ENCODE results near the gene DMAC2L.

DMAC2L gene

GRCh38 chr14:50344876-50345563, 32.9 kb downstream of the DMAC2L start:
- no peaks in the 10 kb centered on the region for H3F3A ChIP-seq (ENCODE audit: insufficient read depth)
- no peaks in the 10 kb centered on the region for H3K9me3 ChIP-seq (ENCODE audit: insufficient read depth, low read length)
- no peak overlapping the region for H3K27ac ChIP-seq (ENCODE audit: low read depth, low read length)
- H2AFZ ChIP-seq (ENCODE audit: low read depth, low read length, severe bottlenecking): no peak overlapping the region
- no peak overlapping the region for H3K4me3 ChIP-seq (ENCODE audit: insufficient read depth, low read length, poor library complexity, severe bottlenecking)
- H4K20me1 ChIP-seq (ENCODE audit: low read depth, low read length): no peaks in the 10 kb centered on the region
- no peak overlapping the region for H3K9ac ChIP-seq (ENCODE audit: low read length)
- no peaks in the 10 kb centered on the region for H3K79me2 ChIP-seq (ENCODE audit: insufficient read depth, low read length)
- TF ChIP-seq CTCF (IDR thresholded peaks at IDR 0.05; ENCODE audit: insufficient read depth, low read length, poor library complexity, severe bottlenecking) (no peak), EZH2phosphoT487 (conservative IDR thresholded peaks at IDR 0.05; ENCODE audit: low read length) (no peak)
- H3K4me2 ChIP-seq (ENCODE audit: low read depth, low read length, poor library complexity, severe bottlenecking): no peak overlapping the region
- no peaks in the 10 kb centered on the region for H3K27me3 ChIP-seq (ENCODE audit: low read length)
- H3K36me3 ChIP-seq (ENCODE audit: low read length): no peaks in the 10 kb centered on the region
- H3K9me2 ChIP-seq (replicated peaks; ENCODE audit: insufficient read depth, low read length): no peaks in the 10 kb centered on the region

- no peaks in the 10 kb centered on the region for H3K79me2 ChIP-seq (ENCODE audit: insufficient read depth, low read length)
- H2AFZ ChIP-seq (ENCODE audit: low read depth, low read length, severe bottlenecking): no peak overlapping the region
- H3K9me2 ChIP-seq (replicated peaks; ENCODE audit: insufficient read depth, low read length): no peaks in the 10 kb centered on the region
- no peak overlapping the region for H3K27ac ChIP-seq (ENCODE audit: low read depth, low read length)
- H3K4me2 ChIP-seq (ENCODE audit: low read depth, low read length, poor library complexity, severe bottlenecking): no peak overlapping the region
- H3K9ac ChIP-seq (ENCODE audit: low read length): no peak overlapping the region
- no peaks in the 10 kb centered on the region for H4K20me1 ChIP-seq (ENCODE audit: low read depth, low read length)
- no peak for TF ChIP-seq EZH2phosphoT487 (conservative IDR thresholded peaks at IDR 0.05; ENCODE audit: low read length)
- no peak for TF ChIP-seq CTCF (IDR thresholded peaks at IDR 0.05; ENCODE audit: insufficient read depth, low read length, poor library complexity, severe bottlenecking)
- H3K9me3 ChIP-seq (ENCODE audit: insufficient read depth, low read length): no peaks in the 10 kb centered on the region
- H3K27me3 ChIP-seq (ENCODE audit: low read length): no peaks in the 10 kb centered on the region
- no peaks in the 10 kb centered on the region for H3K36me3 ChIP-seq (ENCODE audit: low read length)
- H3F3A ChIP-seq (ENCODE audit: insufficient read depth): no peaks in the 10 kb centered on the region
- H3K4me3 ChIP-seq (ENCODE audit: insufficient read depth, low read length, poor library complexity, severe bottlenecking): no peak overlapping the region
Measured at GRCh38 chr14:50345846-50346422, 33.8 kb downstream of the DMAC2L start.

- Histone ChIP-seq H3K4me3 (ENCODE audit: insufficient read depth, low read length, poor library complexity, severe bottlenecking) (no peak overlapping the region), H3K27ac (ENCODE audit: low read depth, low read length) (no peak overlapping the region), H3K79me2 (ENCODE audit: insufficient read depth, low read length) (no peaks in the 10 kb centered on the region), H3F3A (ENCODE audit: insufficient read depth) (no peaks in the 10 kb centered on the region), H3K9ac (ENCODE audit: low read length) (no peak overlapping the region), H3K36me3 (ENCODE audit: low read length) (no peaks in the 10 kb centered on the region), H2AFZ (ENCODE audit: low read depth, low read length, severe bottlenecking) (no peak overlapping the region), H4K20me1 (ENCODE audit: low read depth, low read length) (no peaks in the 10 kb centered on the region), H3K9me2 (replicated peaks; ENCODE audit: insufficient read depth, low read length) (no peaks in the 10 kb centered on the region), H3K9me3 (ENCODE audit: insufficient read depth, low read length) (no peaks in the 10 kb centered on the region), H3K4me2 (ENCODE audit: low read depth, low read length, poor library complexity, severe bottlenecking) (no peak overlapping the region), H3K27me3 (ENCODE audit: low read length) (no peaks in the 10 kb centered on the region)
- TF ChIP-seq EZH2phosphoT487 (conservative IDR thresholded peaks at IDR 0.05; ENCODE audit: low read length) (no peak), CTCF (IDR thresholded peaks at IDR 0.05; ENCODE audit: insufficient read depth, low read length, poor library complexity, severe bottlenecking) (no peak)
Measured at GRCh38 chr14:50347521-50347920, 35.4 kb downstream of the DMAC2L start.
